HFFc6 (cell line): ENCODE measurements around the gene CD2BP2. TPM values are rescaled to one million over a fixed set of nuclear protein-coding genes. Genes with fewer than 3 reads are reported as not detected.

Experiments
- DNase-seq: peaks from one replicate; pipeline ENCODE4 v3.0.0-alpha.2; 2018
- H3K27ac Mint-ChIP-seq: 2 replicates; pipeline ENCODE4 v1.8.0; 2020; ENCODE audit warnings: mild to moderate bottlenecking, mixed read lengths
- H3K27me3 Mint-ChIP-seq: 2 replicates; pipeline ENCODE4 v1.8.0; 2021; ENCODE audit warnings: mild to moderate bottlenecking, moderate library complexity, mixed read lengths; ENCODE audit not compliant: insufficient read depth
- H3K36me3 Mint-ChIP-seq: 2 replicates; pipeline ENCODE4 v1.8.0; 2021; ENCODE audit warnings: low read depth, mixed read lengths
- H3K4me1 Mint-ChIP-seq: 2 replicates; pipeline ENCODE4 v1.8.0; 2020; ENCODE audit warnings: low read depth, mixed read lengths
- H3K4me3 Mint-ChIP-seq: 2 replicates; pipeline ENCODE4 v1.8.0; 2020; ENCODE audit warnings: mild to moderate bottlenecking, moderate library complexity, mixed read lengths
- H3K9me3 Mint-ChIP-seq: 2 replicates; pipeline ENCODE4 v1.8.0; 2020; ENCODE audit warnings: mild to moderate bottlenecking, mixed read lengths
- total RNA-seq, 6 experiments: library from RNA; stranded (reverse); fragmentation: NEBNext Ultra II Directional; extraction: Animal tissue kit (Norgen Biotek cat#: 25700); gene quantifications; 2 replicates in 1 of 6; 3 replicates in 5 of 6; pipeline ENCODE4 v1.2.3, GENCODE V29; 2021
- TF ChIP-seq, protein P1 (sequence below): fragments of 200-600 bp; sonication (generic); IDR thresholded peaks from 2 replicates; pipeline ENCODE4 v1.5.0; 2021; ENCODE audit warnings: antibody characterized with exemption, mild to moderate bottlenecking

CD2BP2 gene
- total RNA-seq, 6 experiments from 2014 or later = 76.2 to 91.0 (median 80.4) TPM

- Mint-ChIP-seq H3K4me3 (no peak overlapping the region), H3K9me3 (no peaks in the 10 kb centered on the region), H3K27ac (no peak overlapping the region), H3K36me3 (peaks cover 26% of the 10 kb centered on the region), H3K27me3 (peaks cover 5% of the 10 kb centered on the region), H3K4me1 (peaks cover 36% of the 10 kb centered on the region)
- no peak for DNase-seq
- TF ChIP-seq, protein P1, sequence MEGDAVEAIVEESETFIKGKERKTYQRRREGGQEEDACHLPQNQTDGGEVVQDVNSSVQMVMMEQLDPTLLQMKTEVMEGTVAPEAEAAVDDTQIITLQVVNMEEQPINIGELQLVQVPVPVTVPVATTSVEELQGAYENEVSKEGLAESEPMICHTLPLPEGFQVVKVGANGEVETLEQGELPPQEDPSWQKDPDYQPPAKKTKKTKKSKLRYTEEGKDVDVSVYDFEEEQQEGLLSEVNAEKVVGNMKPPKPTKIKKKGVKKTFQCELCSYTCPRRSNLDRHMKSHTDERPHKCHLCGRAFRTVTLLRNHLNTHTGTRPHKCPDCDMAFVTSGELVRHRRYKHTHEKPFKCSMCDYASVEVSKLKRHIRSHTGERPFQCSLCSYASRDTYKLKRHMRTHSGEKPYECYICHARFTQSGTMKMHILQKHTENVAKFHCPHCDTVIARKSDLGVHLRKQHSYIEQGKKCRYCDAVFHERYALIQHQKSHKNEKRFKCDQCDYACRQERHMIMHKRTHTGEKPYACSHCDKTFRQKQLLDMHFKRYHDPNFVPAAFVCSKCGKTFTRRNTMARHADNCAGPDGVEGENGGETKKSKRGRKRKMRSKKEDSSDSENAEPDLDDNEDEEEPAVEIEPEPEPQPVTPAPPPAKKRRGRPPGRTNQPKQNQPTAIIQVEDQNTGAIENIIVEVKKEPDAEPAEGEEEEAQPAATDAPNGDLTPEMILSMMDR = no peak
Observed at GRCh38 chr16:30357715-30358576, 2.8 kb upstream of the CD2BP2 start.

GRCh38 chr16:30357085-30357714, 2.1 kb upstream of the CD2BP2 start:
- Mint-ChIP-seq H3K9me3 (no peaks in the 10 kb centered on the region), H3K36me3 (peaks cover 24% of the 10 kb centered on the region), H3K27me3 (peaks cover 6% of the 10 kb centered on the region), H3K27ac (peak overlapping the region; percentile 42; the same call in 1 of the 2 replicates), H3K4me3 (no peak overlapping the region), H3K4me1 (peaks cover 44% of the 10 kb centered on the region)
- TF ChIP-seq, protein P1 = no peak
- no peak for DNase-seq

DNA sequence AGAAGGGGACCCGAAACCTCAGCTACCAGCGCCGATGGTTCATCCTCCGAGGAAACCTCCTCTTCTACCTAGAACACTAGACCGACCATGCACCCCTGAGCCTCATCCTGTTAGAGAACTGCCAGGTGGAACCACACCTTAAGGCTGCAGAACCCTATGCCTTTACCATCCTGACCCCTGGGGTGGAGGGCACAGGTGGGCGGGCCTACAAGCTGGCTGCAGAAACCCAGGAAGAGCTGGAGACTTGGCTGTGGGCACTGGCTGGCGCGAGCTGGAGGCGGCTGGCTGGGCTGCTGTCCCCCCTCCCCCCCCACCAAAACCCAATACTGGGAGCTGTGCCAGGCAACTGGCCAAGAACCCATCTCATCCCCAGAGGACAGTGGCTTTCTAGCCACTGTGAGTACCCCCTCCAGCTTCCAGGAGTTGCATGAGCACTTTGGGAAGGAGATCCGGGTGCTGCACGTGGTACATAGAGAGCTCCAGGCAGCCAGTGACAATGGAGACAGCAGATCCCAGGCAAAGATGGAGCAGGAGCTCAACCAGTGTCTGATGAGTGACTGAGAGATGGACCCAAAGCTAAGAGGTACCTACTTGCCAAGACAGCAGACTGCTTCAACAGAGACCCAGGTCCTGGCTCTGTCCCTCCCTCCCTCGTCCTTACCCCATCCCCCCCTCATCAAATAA, 1.4 kb upstream of the CD2BP2 start:
- DNase-seq = no peak
- Mint-ChIP-seq H3K9me3 (no peaks in the 10 kb centered on the region), H3K27me3 (peaks cover 7% of the 10 kb centered on the region), H3K4me3 (peak overlapping the region; percentile 99), H3K4me1 (peaks cover 50% of the 10 kb centered on the region), H3K27ac (peak overlapping the region; percentile 97), H3K36me3 (peaks cover 25% of the 10 kb centered on the region)
- TF ChIP-seq, protein P1 = no peak

DNA sequence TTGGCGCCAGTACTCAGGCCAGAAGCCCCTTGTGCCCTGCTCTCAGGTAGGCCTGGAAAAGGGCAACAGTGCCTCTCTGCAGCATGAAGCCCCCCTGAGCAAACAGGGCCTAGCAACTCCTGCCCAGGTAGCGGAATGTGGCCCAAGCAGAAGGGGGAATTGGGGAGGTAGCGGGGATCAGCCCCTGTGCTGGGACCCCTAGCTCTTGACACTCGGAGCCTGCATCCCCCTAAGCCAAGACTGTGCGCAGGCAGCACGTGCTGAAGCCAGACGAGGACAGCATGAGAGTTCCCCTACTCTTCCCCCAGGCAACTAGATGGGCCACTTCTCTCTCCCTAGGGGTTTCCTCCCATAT, 823 bp upstream of the CD2BP2 start:
- TF ChIP-seq, protein P1 = no peak
- peaks cover 51% of the 10 kb centered on the region for H3K4me1 Mint-ChIP-seq
- DNase-seq = no peak
- no peaks in the 10 kb centered on the region for H3K9me3 Mint-ChIP-seq
- H3K4me3 Mint-ChIP-seq = peak overlapping the region; percentile 99
- peak overlapping the region; percentile 97 for H3K27ac Mint-ChIP-seq
- H3K27me3 Mint-ChIP-seq = peaks cover 7% of the 10 kb centered on the region
- peaks cover 25% of the 10 kb centered on the region for H3K36me3 Mint-ChIP-seq

DNA sequence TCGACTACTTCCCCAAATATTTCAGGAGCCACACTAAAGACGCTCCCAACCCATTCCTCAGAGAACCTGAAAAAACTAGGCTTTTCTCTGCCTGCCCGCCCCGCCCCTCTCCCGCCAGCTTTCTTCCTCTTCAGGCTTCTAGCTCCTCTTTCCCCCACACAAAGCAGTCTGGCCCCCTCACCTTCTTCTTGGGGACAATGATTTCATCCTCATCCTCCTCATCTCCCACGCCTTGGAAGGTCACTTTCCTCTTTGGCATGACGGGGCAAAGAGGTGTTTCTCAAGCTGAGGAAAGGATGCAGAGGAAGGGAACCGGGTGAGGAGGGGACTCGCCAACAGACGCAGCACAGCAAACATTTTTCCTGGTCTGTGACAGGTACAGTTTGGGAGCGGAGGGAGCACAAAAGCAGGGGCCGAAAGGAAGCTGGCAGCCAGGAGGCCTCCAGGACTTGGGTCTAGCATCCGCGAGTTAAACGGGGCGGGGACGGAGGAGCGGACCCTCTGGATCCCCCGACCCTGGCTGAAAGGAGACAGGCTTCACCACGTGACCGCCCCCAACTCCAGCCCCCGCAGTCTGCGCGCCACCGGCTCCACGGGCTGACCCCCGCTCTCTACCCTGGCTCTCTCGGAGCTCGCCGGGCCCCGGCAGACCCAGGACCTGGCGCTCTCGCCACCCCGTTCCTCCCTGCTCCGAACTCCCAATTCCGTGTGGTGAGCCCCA, 525 bp downstream of the CD2BP2 start:
- Mint-ChIP-seq H3K27ac (peak overlapping the region; percentile 97), H3K36me3 (peaks cover 34% of the 10 kb centered on the region), H3K4me3 (peak overlapping the region; percentile 99), H3K27me3 (peaks cover 7% of the 10 kb centered on the region), H3K9me3 (no peaks in the 10 kb centered on the region), H3K4me1 (peaks cover 51% of the 10 kb centered on the region)
- DNase-seq = no peak
- TF ChIP-seq, protein P1 = no peak
